ENCODE measurements around the gene RAB3IP. TPM values are rescaled to one million over a fixed set of nuclear protein-coding genes. Genes with fewer than 3 reads are reported as not detected.

Gene RAB3IP
- total RNA-seq, 4 donors from 2014 or later = 11.7 to 44.0 (median 16.9) TPM

GRCh38 chr12:69810870-69811498 lies 72.3 kb downstream of the RAB3IP start:
- Histone ChIP-seq H3K4me1 (no peaks in the 10 kb centered on the region), H3K9me3 (peaks cover 0 to 19% (median 0%) of the 10 kb centered on the region in 4 donors), H3K4me3 (no peak overlapping the region), H3K27ac (no peak overlapping the region), H3K27me3 (no peaks in the 10 kb centered on the region), H3K36me3 (peaks cover 0 to 24% (median 0%) of the 10 kb centered on the region in 3 donors)
- WGBS, 2 donors = 82 to 91% methylated on average over 4 of the region's 4 CpGs
- TF ChIP-seq CTCF (IDR thresholded peaks at IDR 0.05) = no peak
- no peak for TF ChIP-seq EP300 (IDR thresholded peaks at IDR 0.05)
- TF ChIP-seq POLR2A (IDR thresholded peaks at IDR 0.05) = no peak
- no peak for DNase-seq (ENCODE audit: low spot score in 2 of 2)

DNA sequence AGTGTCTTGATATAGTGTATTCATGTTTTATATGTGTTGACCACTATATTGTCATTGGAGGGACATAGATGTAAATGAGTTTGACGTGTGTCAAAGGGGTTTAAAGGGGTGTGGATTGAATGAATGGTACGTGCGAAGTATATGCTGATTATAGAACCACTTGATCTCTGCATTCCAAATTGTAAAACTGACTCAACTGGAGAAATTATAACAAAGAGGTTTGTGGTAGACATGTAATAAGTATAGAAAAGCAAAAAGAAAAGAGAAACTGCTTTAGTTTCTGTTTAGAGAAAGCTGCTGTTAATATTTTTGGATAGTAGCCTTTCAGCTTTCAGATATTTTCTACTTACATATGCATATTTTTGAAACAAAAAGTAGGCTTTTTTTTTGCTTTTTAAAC lies 77.4 kb downstream of the RAB3IP start:
- H3K36me3 ChIP-seq = peaks cover 0 to 1% (median 0%) of the 10 kb centered on the region in 3 donors
- no peak for DNase-seq (ENCODE audit: low spot score in 2 of 2)
- 76 to 80% methylated on average over 3 of the region's 3 CpGs for WGBS, 2 donors
- H3K27ac ChIP-seq = no peak overlapping the region
- H3K4me1 ChIP-seq = peaks cover 0 to 6% (median 2%) of the 10 kb centered on the region in 4 donors
- no peaks in the 10 kb centered on the region for H3K9me3 ChIP-seq
- no peak overlapping the region for H3K4me3 ChIP-seq
- TF ChIP-seq EP300 (IDR thresholded peaks at IDR 0.05) (no peak), POLR2A (IDR thresholded peaks at IDR 0.05) (no peak), CTCF (IDR thresholded peaks at IDR 0.05) (no peak)
- H3K27me3 ChIP-seq = no peaks in the 10 kb centered on the region

GRCh38 chr12:69821032-69821455 lies 82.4 kb downstream of the RAB3IP start:
- DNase-seq (ENCODE audit: low spot score in 2 of 2) = no peak
- Histone ChIP-seq H3K4me3 (no peak overlapping the region), H3K9me3 (no peaks in the 10 kb centered on the region), H3K4me1 (peaks cover 0 to 17% (median 7%) of the 10 kb centered on the region in 4 donors), H3K36me3 (no peaks in the 10 kb centered on the region), H3K27me3 (no peaks in the 10 kb centered on the region), H3K27ac (no peak overlapping the region)
- no peak for TF ChIP-seq EP300 (IDR thresholded peaks at IDR 0.05)
- no peak for TF ChIP-seq CTCF (IDR thresholded peaks at IDR 0.05)
- TF ChIP-seq POLR2A (IDR thresholded peaks at IDR 0.05) = no peak
- 19 to 38% methylated on average over 6 of the region's 6 CpGs for WGBS, 2 donors

DNA sequence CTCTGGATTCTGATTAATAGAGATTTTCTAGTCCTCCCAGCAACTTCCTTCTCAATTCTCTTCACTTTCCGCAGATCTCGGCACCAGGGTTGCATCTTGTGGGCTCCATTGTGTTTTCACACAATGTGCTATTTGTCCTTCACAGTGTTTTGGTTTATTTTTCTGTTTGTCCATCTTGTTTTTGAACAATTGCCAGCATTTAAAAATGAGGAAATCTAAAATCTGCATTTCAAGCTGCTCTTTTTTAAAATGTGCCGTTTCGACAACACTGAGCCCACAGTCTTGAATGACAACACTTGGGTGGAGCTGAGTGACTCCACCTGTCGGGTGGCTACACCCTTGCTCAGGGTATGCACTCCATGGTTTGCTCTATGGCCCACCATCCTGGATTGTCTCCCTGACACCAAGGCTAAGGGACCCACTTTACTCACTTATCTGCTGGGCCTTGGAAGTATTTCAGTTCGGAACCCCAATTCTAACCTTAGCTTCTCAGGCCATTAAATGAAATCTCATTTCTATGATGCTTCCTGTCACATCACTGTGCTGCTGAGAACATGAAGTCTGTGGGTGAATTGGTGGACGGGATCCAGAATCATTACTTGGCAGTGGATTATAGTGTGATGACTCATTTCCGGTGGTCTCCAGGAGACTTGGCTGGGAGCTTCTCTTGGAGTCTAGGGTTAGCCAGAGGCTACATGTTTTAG lies 82.9 kb downstream of the RAB3IP start:
- no peak for DNase-seq (ENCODE audit: low spot score in 2 of 2)
- Histone ChIP-seq H3K4me3 (no peak overlapping the region), H3K27me3 (no peaks in the 10 kb centered on the region), H3K9me3 (no peaks in the 10 kb centered on the region), H3K36me3 (no peaks in the 10 kb centered on the region), H3K27ac (peak overlapping the region in 1 of 4 donors; percentile 44), H3K4me1 (peaks cover 0 to 17% (median 7%) of the 10 kb centered on the region in 4 donors)
- WGBS, 2 donors = 8 to 15% methylated on average over 8 of the region's 8 CpGs
- TF ChIP-seq EP300 (IDR thresholded peaks at IDR 0.05) (no peak), CTCF (IDR thresholded peaks at IDR 0.05) (no peak), POLR2A (IDR thresholded peaks at IDR 0.05) (no peak)

DNA sequence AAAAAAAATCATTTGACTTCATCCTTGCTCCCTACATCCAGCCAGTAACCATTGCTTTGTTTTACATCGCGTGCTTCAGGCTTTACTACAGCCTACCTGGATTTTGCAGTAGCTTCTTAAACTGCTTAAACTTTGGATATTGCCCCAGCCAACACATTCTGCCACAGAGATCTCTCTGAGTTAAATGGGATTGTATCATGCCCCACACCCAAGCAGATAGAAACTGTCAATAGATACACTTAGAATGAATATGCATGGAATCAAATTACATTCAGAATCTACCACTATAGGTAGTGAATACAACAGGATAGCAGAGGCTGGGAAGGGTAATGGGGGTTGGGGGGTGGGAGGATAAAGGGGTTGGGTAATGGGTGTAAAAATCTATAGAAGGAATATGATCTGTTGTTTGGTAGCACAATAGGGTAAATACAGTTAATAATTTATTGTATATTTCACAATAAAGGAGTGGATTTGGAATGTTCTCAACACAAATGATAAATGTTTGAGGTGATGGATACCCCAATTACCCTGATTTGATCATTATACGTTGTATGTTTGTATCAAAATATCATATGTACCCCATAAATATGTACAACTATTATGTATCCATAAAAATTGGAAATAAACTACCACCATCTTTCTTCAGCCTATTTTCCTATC lies 83.7 kb downstream of the RAB3IP start:
- no peak overlapping the region for H3K27ac ChIP-seq

More for the DNA sequence above, 83.7 kb downstream of the RAB3IP start:
- TF ChIP-seq EP300 (IDR thresholded peaks at IDR 0.05) (no peak), CTCF (IDR thresholded peaks at IDR 0.05) (no peak), POLR2A (IDR thresholded peaks at IDR 0.05) (no peak)
- Histone ChIP-seq H3K4me1 (peaks cover 0 to 17% (median 7%) of the 10 kb centered on the region in 4 donors), H3K27me3 (no peaks in the 10 kb centered on the region), H3K36me3 (no peaks in the 10 kb centered on the region), H3K9me3 (no peaks in the 10 kb centered on the region), H3K4me3 (no peak overlapping the region)
- no peak for DNase-seq (ENCODE audit: low spot score in 2 of 2)
- 54 to 62% methylated on average over 3 of the region's 3 CpGs for WGBS, 2 donors
